ENCODE data around the gene MALRD1.

Gene MALRD1

DNA sequence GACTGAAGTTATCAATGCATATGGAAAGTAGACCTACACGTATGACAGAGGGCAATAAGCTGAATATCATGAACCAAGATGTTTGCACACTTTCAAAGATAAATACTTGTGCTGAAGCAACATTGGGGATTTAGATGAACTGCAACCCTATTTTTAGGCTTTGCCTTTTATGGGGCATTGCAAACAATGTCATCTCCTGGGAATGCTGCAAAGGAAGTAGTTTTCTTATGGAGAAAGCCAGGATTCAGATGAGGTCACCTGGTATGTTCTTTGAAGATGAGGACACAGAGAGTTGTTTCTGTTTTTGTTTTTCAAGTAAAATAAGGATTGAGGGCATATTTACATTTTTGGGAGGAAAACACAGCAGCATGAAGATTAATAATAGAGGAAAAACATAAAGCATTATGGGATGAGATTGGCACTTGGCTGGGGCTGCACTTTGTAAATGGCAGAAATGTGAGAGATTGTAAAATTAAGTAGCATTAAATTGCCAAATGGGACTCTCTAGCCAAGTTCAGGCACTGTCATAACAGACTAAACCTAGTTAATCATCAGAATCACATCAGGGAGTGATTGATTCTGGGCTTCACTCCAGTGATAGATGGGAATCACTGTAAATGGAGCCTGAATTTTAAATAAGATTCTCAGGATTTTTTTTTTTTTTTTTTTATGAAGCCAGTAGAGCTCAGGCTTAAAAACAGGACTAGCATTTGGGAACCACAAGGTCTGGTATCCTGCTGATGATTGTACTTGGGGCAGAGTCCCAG, 63.1 kb downstream of the MALRD1 start:
- no peak for DNase-seq (ENCODE audit: low spot score)

- DNase-seq (ENCODE audit: low spot score): no peak
These were observed 68.8 kb downstream of the MALRD1 start for GRCh38 chr10:19117438-19117837.

GRCh38 chr10:19119191-19119590, 70.6 kb downstream of the MALRD1 start:
- no peak for DNase-seq (ENCODE audit: low spot score)

- DNase-seq (ENCODE audit: low spot score): no peak
These were observed 71.8 kb downstream of the MALRD1 start for GRCh38 chr10:19120381-19120908.

DNA sequence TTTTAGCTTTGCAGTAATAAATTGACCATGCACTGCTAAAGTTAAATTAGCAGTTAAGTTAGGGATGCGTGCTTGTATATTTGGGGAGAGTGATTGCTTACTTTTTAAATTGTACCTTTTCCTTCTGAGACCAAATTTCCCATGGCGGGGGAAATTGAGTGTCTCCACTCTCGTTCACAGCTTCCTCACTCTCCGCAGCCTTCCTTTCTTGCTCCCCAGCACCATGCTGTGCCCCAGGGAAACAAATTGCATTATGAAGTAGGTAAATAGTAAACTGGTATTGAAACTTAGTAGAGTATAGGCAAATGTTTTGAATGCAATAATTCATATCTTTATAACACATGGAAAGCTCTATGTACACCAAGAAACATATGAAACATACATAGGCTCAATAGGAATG, 85.4 kb downstream of the MALRD1 start:
- DNase-seq (ENCODE audit: low spot score): no peak

GRCh38 chr10:19142967-19143366, 94.4 kb downstream of the MALRD1 start:
- DNase-seq (ENCODE audit: low spot score): no peak

GRCh38 chr10:19144206-19144605, 95.6 kb downstream of the MALRD1 start:
- no peak for DNase-seq (ENCODE audit: low spot score)

DNA sequence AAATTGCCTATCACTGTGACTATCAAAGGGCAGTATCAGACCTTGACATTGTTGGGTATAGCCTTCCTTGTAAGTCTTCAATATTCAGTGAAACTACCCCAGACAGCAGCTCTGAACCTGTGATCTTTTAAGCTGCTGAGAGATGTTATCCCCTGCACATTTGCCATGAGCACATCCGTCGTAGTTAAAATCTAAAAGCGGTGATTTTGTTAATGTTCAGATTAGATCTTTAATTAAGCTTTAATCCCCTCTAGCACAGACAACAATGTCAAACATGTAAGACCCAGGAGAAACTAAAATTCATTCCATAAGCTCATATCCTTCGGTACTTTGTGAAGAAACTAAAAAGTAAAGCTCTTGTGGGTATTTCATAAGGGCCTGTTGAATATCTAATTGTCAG, 105.8 kb downstream of the MALRD1 start:
- no peak for DNase-seq (ENCODE audit: low spot score)

- no peak for DNase-seq (ENCODE audit: low spot score)
These were observed 109.8 kb downstream of the MALRD1 start for GRCh38 chr10:19158358-19158757.

GRCh38 chr10:19158870-19159269, 110.3 kb downstream of the MALRD1 start:
- DNase-seq (ENCODE audit: low spot score): no peak

DNA sequence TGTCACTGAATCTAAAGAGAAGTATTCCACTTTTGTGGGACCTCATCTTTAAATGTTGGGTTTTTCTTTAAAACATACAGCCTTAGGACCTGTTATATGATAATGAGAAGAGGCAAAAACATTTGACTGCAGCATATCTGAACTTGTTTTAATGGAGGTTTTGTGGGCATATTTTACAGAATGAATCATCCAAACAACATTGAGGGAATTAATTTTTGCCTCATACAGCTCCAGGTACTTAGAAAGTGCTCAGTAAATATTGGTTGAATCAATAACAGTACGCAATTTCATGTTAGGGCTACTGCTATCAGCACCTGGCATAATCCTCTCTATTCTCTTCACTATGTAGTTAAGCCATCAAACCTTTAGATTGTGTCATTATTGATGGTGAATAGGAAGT, 115.9 kb downstream of the MALRD1 start:
- DNase-seq (ENCODE audit: low spot score): no peak

- DNase-seq (ENCODE audit: low spot score): peak; percentile 31
These were observed 120.0 kb downstream of the MALRD1 start for GRCh38 chr10:19168584-19168983.

DNA sequence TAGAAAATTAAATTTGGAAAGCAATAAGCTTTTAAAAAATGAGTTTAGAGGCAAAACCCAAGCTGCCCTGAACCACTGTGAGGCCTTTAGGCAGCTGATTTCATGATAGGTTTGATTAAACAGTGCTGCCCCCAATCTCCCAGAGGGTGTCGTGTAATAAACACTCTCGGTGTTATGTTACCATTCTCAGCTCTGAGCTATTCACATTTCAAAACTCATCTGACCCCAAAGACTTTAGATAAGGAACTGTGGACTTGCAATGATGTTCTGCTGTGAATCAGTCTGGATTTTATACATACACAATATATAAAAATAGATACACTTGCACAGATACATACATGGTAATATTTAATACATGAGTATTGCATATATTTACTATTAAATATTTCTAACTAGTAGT, 120.4 kb downstream of the MALRD1 start:
- no peak for DNase-seq (ENCODE audit: low spot score)

DNA sequence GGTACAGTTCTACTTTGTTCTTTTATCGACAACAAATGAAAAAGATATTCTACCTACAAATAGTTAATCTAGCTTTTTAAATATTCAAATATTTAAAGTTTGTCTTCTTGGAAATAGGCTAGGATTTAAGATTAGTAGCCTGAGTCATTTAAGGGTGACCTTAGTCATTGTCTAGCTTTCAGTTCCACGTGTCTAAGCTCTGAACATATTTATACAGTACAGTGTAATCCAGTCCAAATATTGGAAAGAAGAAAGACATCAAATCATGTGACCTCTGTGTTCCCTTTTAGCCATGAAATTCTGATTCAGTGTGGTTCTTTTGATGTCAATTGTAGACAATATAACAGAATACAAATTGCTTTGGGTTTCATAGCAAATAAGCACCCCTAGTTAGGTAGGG, 121.1 kb downstream of the MALRD1 start:
- no peak for DNase-seq (ENCODE audit: low spot score)

DNA sequence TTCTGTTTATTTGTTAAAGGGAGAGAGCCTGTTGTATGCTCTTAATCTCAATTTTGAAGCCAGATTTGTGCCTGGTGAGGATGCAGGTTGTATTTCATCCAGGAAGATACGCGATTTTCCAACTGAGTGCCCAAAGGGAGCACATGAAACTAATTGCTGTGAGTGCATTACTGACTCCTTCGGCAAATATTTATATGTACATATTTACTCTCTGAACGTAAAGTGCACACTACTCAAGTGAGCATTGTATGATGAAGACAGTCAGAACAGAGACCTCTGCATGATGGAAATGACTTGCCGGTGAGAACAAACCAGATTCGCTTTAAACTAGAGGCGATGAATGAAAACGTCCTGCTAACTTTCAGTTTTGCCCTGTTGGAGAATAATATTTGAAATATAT, 130.1 kb downstream of the MALRD1 start:
- DNase-seq (ENCODE audit: low spot score): no peak

- DNase-seq (ENCODE audit: low spot score): no peak
These were observed 136.3 kb downstream of the MALRD1 start for GRCh38 chr10:19184891-19185290.

DNA sequence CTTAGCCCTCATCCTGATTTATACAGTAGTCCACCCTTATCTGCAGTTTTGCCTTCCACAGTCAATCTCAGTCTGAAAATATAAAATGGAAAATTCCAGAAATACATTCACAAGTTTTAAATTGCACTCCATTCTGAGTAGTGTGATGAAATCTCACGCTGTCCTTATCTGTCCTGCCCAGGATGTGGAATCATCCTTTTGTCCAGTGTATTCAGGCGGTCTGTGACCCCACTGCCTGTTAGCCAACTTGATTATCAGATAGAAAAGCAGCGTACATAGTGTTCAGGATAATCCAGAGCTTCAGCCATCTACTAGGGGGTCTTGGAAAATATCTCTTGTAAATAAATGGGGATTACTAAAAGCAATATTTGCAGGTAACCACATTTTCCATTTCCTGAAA, 146.3 kb downstream of the MALRD1 start:
- no peak for DNase-seq (ENCODE audit: low spot score)

DNA sequence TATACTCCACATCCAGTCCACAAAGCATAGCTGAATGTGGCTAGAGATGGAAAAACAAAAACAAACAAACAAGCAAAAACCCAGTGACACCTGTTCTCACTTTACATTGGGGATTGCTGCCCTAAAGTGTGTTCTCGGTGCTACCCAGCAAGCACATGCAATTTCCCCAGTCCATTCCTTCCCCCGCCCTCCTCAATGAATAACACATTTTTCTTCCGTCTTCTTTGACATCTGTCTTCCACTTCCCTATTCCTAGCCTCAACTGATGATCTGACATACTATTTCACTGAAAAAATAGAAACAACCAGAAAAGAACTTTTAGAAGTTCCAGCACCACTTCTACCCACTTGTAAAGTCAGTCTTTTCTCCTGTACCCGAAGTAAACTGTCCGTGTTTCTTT, 147.1 kb downstream of the MALRD1 start:
- no peak for DNase-seq (ENCODE audit: low spot score)

- DNase-seq (ENCODE audit: low spot score): no peak
These were observed 151.6 kb downstream of the MALRD1 start for GRCh38 chr10:19200211-19200610.

DNA sequence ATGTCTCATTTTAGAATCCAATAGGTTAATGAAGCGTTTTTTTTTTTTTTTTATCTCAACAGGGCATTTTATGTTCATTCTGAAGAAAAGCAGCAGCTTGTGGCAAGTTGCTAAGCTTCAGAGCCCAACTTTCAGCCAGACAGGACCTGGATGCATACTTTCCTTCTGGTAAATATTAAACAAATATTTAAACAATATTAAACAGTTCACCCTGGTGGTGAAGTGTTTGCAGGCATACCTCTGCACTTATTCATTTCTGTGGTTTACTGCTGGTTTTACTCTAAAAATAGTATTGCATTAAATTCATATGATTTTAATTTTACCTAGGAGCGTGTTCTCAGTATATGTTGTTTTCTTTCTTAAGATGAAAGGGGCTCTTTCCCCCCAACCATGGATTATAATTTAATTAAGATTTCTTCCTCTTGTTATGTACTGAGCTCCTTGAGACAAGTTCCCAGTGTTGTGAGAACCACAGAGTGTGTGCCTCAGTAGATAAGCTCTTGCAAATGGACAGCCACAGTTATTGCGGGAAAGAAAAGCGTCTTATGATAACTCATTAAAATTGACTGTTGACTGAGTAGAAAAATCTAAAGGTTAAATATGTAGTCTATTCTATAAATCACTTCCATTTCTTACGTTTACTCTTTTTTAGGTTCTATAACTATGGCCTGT, 155.8 kb downstream of the MALRD1 start:
- DNase-seq (ENCODE audit: low spot score): no peak

GRCh38 chr10:19209319-19209718, 160.7 kb downstream of the MALRD1 start:
- DNase-seq (ENCODE audit: low spot score): no peak

DNA sequence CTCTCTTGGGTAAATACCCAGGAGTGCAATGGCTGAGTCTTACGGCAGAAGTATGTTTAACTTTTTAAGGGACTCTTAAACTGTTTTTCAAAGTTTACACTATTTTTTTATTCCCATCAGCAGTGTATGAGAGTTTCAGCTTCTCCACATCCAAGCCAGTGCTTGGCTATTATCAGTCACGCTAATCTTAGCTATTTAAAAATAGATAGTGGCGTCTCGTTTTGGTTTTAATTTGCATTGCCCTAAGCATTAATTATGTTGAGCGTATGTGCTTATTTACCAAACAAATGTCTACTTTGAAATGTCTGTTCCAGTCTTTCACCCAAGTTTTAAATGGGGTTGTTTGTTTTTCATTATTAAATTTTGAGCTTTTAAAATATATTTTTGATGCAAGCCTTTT, 164.0 kb downstream of the MALRD1 start:
- DNase-seq (ENCODE audit: low spot score): no peak

GRCh38 chr10:19221216-19221615, 172.6 kb downstream of the MALRD1 start:
- no peak for DNase-seq (ENCODE audit: low spot score)

DNA sequence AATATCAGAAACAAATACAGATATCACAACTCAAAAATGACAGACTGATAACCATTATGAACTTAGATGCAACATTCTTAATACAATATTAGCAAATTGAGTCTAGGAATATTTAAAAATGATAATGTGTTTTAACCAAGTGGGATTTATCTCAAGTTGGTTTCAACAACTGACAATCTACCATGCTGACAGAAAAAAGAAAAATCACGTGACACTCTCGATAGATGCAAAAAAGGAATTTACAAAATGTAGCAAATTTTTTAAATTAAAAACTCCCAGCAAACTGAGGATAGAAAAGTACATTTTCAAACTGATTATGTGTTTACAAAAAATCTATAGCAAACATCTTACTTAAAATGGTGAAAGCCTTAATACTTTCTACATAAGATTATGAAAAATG, 177.4 kb downstream of the MALRD1 start:
- DNase-seq (ENCODE audit: low spot score): no peak
